ENCODE data around the gene CCDC188.

DNA sequence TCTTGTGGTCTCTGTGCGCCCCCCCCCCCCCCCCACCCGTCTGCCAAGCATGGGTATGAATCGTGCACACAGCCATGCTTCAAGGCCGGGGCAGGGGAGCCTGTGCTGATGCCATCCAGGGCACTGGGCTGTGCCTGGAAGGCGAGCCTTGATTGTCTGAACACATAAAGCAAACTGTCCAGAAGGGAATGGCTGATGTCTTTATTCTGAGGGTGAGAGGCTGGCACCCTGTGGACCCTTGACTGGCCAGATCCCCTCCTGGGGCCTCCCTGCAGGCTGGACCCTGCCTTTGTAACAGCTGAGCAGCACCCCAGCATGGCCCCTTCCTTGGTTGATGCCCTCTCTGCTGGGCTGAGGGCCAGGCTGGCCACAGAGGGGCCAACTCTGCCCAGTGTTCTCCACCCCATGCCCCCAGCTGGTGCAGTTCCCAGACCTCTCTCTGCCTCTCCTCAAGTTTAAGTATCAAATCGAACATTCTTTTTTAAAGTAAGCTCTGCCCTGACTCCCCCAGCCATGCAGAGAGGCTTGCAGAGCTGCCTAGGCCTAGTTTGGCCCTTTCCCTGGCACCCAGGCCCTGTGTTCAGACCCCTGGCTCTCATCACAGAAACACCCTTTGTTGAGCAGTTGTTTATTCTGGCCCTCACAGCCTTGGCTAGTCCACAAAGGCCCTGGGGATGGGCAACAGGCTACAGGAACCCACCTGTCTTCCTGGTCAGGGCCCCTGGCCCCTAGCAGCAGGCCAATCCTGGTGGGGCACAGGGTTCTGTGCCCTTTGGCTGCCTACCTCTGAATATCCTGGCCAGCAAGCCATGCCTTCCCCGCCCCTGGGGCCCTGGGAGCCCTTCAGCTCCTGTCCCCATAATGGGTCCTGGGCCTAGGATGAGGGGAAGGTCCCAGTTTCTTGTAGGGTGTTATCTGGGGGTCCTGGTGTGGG lies 38.9 kb downstream of the CCDC188 start:
- TF ChIP-seq, protein P1, sequence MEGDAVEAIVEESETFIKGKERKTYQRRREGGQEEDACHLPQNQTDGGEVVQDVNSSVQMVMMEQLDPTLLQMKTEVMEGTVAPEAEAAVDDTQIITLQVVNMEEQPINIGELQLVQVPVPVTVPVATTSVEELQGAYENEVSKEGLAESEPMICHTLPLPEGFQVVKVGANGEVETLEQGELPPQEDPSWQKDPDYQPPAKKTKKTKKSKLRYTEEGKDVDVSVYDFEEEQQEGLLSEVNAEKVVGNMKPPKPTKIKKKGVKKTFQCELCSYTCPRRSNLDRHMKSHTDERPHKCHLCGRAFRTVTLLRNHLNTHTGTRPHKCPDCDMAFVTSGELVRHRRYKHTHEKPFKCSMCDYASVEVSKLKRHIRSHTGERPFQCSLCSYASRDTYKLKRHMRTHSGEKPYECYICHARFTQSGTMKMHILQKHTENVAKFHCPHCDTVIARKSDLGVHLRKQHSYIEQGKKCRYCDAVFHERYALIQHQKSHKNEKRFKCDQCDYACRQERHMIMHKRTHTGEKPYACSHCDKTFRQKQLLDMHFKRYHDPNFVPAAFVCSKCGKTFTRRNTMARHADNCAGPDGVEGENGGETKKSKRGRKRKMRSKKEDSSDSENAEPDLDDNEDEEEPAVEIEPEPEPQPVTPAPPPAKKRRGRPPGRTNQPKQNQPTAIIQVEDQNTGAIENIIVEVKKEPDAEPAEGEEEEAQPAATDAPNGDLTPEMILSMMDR (IDR thresholded peaks at IDR 0.05) = no peak
- TF ChIP-seq POLR2A (IDR thresholded peaks at IDR 0.05) = no peak

All from adrenal gland (tissue), 5 donors.